NCI-H82 (cell line): ENCODE results near the gene USB1.

Experiments used
- DNase-seq: peaks from one replicate; lab custom pipeline; 2025; lab: John Stamatoyannopoulos, UW

USB1 gene, protein sequence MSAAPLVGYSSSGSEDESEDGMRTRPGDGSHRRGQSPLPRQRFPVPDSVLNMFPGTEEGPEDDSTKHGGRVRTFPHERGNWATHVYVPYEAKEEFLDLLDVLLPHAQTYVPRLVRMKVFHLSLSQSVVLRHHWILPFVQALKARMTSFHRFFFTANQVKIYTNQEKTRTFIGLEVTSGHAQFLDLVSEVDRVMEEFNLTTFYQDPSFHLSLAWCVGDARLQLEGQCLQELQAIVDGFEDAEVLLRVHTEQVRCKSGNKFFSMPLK

DNA sequence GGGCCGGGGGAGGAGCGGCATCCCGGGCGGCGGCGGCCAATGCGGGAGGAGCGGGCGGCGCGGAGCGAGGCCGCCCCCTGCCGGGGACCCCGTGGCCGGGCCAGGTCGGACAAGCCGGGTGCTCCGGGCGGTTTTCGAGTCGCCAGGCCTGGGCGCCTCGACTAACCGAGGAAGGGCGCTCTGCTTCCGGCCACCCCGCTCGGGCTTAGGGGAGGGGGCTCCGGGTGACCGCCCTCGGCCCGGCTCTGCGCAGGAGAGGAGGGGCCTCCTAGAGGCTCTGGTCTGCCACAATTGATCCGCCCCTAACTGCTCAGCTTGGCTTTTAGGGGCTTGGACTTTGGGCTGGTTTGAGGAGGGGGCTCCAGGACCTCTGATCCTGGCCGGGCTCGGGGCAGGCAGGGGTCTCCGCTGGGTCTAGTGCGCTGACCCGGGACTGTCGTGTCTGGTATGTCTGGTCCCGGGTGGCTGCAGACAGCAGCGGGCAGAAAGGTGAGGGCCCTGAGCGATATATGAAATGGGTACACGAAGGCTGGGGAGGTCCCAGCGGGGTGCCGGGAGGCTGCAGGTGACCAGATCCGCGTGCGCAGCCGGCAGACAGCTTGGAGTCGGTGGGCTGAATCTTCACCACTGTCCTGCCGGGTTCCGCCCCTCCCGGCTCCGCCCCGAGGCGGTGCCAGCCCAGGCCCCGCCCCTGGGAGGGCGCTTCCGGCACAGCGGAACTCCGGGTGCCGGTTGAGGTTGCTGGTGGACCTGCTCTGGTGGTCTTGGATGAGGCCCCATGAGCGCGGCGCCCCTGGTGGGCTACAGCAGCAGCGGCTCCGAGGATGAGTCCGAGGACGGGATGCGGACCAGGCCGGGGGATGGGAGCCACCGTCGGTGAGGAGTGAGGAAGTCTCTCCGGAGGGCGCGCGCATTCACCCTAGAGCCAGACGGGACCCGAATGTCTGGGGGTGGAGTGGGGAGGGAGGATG lies at the start of gene USB1:
Gene USB1, plus strand, starts transcription at position 702 of the 971 bp plus-strand sequence. Its CDS starts 77 bp downstream, at position 779.
- DNase-seq, result peak; percentile 86

DNA sequence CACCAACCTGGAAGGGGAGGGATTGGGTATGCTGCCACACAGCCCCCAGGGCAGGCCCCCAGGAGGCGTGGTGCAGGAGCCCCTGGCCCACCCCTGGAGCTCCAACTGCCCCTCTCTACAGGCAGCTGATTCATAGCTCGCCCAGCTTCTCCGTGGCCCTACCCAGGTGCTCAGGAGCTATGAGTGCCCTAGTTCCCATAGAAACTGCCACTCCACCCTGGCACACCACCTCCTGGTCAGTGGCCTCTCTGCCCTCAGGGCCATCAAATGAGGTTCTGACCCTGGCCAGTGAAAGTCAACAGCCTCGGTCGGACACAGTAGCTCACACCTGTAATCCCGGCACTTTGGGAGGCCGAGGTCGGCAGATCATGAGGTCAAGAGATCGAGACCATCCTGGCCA lies 48.3 kb upstream of the USB1 start:
- no peak for DNase-seq

DNA sequence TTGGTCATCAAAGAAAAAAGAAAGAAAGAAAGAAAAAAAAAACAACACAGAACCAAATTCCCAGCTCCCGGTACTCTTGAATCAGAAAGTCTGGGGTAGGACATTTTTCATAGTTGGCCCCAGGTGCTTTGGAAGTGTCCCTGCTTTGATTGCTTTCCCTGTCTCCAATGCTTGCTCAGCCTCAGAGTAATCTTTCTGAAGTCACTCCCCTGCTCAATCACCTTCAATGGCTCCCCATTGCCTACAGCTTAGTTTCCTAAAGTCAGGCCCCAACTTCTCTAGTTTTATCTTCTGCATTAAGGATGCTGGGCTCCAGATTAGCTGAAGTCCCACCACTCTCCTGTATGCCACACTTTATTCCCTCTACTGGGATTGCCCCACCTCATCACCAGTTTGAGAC lies 47.4 kb upstream of the USB1 start:
- DNase-seq, result no peak

DNA sequence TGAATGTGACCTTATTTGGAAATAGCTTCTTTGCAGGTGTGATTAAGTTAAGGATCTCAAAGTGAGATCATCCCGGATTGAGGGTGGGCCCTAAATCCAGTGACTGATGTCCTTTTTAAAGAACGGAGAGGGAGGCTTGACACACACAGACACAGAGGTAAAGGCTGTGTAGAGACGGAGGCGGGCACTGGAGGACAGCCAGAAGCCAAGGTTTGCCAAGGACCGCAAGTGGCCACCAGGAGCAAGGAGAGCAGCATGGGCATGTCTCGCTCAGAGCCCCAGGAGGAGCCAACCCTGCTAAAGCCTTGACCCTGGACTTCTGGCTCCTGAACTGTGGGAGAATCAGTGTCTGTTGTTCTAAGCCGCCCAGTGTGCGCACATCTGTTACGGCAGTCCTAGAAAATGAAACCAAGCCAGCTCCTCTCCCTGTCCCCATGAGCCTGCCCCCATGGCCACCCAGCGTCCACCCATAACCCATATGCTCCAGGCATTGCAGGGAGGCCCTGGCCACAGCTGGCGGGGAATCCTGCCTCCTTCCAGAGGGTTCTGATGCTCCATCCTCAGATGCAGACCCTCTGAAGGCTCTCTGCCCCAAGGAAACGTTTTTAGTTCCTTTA lies 45.5 kb upstream of the USB1 start:
- peak; percentile 53 for DNase-seq

DNA sequence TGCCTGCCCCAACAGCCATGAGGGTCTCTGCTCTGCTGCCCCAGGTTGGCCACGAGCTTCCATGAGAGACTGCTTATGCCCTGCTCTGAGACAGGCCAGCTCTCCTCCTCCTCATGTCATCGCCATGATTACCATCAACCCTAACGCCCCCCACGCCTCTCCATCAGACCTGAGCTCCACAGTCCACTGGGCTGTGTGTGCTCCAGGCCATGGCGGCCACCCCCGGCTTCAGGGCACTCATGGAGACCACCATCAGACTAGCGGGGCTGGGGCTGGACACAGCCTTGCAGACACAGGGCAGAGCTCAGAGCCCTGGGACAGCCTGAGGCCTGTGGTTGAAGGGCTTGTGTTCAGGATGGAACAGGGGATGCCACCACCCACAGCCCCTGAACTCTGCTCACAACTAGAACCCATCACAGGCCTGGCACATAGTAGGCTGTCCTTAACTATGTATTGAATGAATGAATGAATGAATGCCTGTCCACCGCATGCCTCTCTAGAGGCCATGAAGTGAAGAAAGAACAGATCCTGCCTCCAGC lies 44.9 kb upstream of the USB1 start:
- no peak for DNase-seq

DNA sequence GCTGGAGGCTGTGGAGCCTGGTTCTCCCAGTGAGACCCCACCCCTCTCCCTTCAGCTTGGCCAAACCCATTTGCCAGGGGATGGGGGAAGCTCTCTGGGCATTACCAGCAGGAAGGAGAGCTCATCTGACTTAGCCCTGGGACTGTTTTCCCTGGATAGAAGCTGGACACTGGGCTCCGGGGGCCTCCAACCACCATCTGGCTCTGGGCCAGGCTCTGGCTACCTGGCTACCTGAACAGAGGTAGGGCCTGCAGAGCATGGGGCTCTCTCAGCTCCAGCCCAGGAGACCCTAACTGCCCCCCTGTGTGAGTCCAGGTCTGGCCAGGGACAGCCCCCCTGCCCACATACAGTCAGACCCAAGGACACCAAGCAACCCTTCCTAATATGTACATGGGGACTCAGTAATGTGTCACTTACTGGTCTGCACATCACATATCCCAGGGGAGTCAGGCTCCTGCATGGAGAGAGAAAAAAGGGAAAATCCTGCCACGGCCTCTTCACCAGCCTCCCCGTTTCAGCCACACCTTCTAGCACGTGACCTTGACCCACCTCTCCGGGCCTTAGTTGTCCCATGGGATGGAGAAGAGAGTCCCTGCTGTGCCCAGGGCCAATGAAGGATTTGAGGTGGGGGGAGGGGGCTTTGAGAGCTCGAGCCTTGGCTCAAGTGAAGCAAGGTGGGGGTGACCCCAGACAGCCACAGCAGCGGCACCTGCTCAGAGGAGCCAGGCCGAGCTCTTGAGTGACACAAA lies 44.1 kb upstream of the USB1 start:
- DNase-seq, result no peak

DNA sequence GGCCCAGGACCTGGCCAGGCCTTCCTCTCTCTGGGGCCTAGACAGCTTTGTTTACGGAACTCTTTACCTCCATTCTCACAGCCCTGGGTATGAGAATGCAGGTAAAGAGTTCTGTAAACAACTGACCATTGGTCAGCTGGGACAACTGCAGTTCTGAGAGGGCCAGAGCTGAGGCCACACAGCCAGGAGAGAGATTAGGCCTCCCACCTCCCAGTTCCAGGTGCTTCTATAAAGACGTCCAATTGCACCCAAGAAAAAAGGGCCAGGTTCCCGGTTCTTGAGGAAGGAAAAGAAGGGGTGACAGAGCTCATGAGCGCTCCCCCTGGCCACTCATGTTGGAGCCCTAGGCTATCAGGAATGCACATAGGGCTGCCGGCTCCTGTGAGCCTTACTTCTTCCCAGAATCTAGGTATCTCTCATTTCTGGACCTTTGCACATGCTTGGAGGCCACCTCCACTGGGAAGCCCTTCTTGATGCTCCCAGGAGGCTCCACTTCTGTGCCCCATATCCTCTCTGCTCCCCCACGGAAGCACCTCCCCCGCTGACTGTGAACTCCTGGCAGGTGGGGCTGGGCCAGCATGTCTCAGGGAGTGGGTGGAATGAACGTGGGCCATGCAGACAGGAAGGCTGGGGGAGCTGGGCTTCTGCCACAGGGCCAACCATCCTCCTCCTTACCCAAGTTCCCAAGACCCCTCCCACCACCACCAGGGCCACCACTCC lies 43.4 kb upstream of the USB1 start:
- no peak for DNase-seq

DNA sequence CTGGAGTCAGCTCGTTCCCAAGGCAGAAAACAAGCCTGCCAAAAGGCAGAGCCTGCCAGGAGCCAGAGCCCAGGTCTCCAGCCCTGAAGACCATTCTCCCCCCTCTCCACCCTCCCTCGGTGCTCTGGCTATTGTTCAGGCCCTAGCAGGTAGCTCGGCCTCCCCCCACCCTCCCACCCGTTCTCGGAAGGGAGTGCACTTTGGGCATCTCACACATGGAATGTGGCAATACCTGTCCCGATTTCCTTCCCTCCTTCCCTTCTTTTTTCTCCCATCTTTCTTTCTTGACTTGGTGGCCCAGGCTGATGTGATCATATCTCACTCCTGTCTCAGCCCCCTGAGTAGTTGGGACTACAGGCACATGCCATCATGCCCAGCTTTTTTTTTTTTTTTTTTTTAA lies 42.7 kb upstream of the USB1 start:
- no peak for DNase-seq

DNA sequence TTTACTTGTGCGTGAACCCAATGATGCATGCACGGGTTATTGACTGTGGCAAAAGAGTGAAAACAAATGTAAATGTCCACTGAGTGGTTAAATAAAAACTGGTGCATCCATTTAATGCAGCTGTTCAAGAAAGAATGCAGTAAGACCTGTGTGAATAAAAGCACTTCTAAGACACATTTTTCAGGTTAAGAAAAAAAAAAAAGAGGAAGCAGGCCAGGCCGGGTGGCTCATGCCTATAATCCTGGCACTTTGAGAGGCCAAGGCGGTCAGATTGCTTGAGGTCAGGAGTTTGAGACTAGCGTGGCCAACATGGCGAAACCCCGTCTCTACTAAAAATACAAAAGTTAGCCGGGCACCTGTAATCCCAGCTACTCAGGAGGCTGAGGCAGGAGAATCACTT lies 42.1 kb upstream of the USB1 start:
- no peak for DNase-seq

DNA sequence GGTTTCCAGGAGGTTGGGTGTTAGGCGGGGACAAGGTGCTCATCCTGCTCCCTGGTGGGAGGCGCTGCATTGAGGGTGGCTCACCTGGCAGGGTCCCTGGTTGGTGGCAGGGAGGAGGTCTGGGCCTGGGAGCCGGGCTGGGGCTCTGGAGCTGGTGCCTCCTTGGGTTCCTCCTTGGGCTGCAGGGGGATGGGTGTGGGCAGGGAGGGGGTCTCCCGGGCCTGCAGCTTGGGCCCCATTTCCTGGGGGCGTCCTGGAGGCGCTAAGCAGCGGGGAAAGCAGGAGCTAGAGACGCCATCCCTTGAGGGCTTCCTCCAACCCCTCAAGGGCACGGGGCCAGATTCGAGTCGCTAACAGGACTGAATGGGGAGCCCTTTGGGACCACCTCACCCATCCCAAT lies 41.4 kb upstream of the USB1 start:
- no peak for DNase-seq

DNA sequence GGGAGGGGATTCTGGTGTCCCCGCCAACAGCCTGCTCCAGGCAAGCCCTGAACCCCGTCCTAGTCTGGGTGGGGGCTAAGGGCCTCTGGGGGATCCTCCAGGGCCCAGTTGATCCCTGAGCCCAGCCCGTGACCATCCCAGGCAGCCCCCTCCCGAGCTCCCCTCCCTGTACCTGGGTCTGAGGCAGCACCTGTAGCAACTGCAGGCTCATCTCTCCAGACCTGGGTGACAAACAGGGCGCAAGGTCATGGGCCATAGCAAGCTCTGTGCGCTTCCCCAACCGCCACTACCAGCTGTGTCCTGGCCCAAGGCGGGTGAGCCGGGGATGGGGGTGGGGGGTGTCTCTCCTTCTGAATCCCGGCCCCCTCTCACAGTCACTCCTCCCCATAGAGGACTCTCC lies 40.9 kb upstream of the USB1 start:
- DNase-seq, result no peak

DNA sequence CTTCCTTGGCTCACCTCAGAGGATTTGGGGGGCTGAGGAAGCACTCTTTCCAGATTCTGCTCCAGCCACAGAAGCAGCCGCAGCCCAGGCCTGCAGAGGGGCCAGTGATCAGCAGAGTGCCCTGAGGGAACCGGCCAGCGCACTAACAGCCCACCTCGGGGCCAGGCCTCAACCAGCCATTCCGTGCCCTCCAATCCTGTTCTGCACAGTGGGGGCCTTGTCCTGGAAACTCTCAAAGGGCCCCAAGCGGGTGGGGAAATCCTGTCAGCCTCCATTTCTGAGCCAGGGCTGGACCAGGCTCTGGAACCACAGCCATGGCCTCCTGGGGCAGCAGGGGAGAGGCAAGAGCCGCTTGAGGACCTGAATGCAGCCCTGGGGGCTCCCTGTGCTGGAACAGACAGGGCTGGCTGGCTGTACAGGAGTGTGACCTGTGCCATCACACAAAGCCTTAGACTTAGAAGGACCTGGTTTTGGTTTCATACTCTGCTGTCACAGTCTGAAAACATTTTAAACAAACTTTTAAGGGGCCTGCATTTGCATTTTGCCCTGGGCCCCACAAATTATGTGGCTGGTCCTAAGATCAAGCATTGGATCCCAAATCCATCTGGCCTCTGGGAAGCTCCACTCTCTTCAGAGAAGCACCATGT lies 40.3 kb upstream of the USB1 start:
- DNase-seq, result no peak

DNA sequence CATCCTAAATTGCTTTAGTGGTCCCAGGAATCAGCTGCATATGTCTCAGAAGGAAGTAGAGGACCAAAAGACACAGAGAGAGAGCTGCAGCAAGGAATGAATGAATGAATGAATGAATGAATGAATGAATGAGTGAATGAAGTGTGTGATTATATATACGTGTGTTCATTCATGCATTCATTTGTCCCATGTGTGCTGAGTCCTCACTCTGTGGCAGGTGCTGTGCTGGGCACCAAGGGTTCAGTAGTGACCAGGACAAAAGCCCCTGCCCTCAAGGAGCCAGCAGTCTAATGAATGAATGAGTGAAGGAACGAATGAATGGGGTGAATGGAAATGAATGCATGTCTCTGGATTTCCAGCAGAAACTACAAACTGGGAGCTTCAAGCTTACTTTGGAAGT lies 39.7 kb upstream of the USB1 start:
- no peak for DNase-seq

DNA sequence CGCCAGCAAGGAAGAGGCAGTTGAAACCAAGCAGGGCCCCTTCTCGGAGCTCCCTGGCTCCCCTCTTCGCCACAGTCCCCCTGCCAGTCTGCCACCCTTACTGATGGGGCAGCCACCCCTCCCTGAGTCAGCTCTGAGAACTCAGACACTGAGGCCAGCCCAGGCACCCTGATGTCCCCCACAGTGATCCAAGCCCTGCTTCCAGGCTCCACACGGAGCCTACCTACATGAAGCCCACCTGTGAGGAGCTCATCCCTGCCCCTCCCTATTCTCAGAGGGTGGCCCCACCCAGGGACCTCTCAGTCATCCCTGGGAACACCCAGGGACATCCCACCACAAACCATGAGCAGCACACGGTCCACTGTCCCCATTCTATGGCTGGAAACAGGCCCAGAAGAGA lies 39.2 kb upstream of the USB1 start:
- no peak for DNase-seq

DNA sequence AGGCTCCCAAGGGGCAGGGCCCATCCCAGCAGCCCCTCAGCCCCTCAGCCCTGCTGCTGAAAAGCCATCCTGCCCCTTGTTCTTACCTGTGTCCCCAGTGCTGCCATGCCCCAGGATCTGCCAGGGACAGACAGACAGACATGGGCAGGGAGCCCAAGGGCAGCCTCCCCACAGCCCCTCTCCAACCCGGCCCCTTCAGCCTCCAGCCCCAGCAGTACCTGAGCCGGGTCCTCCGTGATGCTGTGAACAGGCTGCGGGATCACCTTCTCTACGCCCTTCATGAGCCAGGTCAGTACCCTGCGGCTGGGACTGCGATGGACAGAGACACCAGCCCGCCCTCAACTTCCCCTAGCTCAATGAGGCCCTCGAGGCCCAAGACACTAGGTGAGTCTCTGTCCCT lies 38.5 kb upstream of the USB1 start:
- no peak for DNase-seq

DNA sequence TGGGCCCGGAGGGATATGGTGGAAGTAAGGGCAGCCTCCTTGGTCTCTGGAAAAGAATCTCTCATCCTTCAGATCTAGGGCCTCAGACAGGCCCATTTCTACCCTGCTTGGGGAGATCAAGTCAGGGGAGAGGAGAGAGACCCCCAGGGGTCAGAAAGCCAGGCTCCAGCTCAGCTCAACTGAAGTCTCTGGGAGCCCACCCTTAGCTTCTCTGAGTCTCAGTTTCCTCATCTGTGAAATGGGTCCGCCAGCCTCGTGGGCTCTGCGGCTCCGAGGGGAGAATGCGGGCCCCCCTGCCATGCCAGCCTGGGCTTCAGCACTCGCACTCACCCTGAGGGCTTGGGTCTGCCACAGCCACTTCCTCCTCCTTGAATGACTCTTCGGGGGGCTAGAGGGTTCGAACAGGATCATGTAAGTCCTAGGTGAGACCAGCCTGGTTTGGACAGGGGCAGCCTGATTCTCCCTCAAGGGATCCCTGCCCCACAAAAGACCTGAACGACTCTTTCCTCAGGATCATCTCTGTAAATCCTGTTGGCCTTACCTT lies 37.0 kb upstream of the USB1 start:
- DNase-seq, result no peak

DNA sequence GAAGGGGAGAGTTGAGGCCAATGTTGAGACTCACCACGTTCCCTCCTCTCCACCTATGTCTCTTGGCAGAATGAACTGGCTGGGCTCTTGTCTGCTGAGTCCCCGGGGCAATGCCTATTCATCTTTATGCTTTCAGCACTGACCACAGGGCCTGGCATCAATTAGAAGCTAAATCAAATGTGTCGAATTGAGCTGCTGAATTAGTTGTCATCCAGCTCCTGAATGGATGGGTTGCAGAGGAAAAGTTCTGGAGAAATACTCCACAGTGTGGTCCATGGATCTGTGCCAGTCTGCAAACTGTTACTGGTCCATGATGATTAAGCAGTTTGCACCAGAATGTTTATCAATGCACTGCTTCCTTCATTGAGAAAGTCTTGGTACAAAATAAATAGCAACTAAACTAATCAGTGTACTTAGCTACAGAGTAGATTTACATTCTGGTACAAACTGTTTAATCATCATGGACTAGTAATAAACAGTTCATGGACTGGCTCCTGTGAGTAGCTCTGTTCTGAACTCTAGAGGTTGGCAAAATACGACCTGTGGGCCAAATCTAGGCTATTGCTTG lies 34.9 kb upstream of the USB1 start:
- no peak for DNase-seq

DNA sequence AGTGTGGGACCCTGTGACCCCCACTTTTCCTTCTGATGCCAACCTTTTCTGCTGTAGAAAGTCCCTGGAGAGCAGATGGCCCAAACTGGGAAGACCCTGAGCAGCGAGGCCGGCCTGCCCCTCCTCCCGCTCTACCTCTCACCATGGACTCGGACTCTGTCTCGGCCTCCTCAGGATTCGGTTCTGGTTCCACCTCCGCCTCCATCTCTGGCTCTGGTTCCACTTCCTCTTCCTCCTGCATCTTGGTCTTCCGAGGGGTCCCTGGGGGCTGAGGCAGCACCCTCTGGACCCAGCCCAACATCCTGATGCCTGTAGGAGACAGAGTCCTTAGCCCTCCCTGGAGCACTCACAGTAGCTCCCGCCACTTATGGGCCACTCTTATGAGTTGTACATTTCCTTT lies 34.2 kb upstream of the USB1 start:
- no peak for DNase-seq

DNA sequence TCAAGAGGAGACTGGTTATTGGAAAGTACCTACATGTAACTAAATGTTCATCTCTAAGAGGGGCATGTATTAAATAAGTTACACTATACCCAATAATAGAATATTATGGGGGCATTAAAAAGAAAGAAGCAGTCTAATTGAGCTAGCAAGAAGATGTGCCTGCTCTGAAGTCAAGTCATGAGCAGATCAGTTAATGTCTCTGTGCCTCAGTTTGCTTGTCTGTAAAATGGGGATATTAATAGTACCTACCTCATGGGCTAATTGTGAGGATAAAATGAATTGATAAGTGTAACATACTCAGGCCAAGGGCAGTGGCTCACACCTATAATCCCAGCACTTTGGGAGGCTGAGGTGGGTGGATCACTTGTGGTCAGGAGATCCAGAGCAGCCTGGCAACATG lies 33.3 kb upstream of the USB1 start:
- DNase-seq, result no peak

DNA sequence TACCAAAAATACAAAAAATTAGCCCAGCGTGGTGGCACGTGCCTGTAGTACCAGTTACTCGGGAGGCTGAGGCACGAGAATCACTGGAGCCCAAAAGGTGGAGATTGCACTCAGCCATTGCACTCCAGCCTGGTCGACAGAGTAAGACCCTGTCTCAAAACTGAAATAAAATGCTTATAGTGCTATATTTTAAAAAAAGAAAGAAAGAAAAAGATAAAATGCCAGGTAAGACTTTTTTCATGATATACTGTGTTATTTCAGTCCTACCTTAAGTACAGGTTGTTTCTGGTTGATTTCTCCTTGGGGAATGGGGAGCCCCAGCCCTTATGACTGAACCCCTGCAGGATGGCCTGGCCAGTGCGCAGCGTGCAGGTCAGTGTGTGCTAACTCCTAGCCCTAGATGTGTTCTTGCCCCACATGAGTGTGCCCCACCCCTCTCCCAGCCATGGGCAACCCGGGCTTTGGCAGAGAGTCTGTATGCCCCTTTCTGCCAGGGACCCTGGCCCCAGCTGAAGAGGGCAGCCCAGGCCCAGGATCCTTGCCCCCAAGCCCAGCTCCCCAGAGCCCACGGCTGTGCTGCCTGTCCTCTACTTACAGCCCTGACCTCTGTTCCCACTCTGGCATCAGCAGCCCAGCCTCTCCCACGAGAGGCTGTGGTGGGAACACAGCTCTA lies 31.6 kb upstream of the USB1 start:
- no peak for DNase-seq
